ENCODE data around the gene SEZ6. TPM values are rescaled to one million over a fixed set of nuclear protein-coding genes. Genes with fewer than 3 reads are reported as not detected.

SEZ6 gene
- total and polyA plus RNA-seq, 2 of the 4 experiments (the other 2 are of a cell fraction): not detected

GRCh38 chr17:28920201-28920600, 85.6 kb downstream of the SEZ6 start:
- Histone ChIP-seq H2AK5ac (ENCODE audit: low read depth, low read length) (no peak overlapping the region), H3K27ac (ENCODE audit: insufficient read depth, low read length) (no peak overlapping the region), H3K9me3 (ENCODE audit: control insufficient read depth, insufficient read depth, low read length) (no peaks in the 10 kb centered on the region), H2BK5ac (ENCODE audit: low read depth, low read length, poor library complexity, severe bottlenecking) (no peak overlapping the region), H3K56ac (ENCODE audit: extremely low read depth, insufficient read depth, low read length) (no peak overlapping the region), H2BK15ac (ENCODE audit: low read depth, low read length) (no peak overlapping the region), H3K9ac (ENCODE audit: low read depth, low read length) (no peak overlapping the region), H3K23ac (ENCODE audit: low read depth, low read length) (no peak overlapping the region), H2AK9ac (replicated peaks; ENCODE audit: low read depth, low read length, poor library complexity) (no peak overlapping the region), H4K5ac (ENCODE audit: low read depth, low read length) (no peak overlapping the region), H4K8ac (ENCODE audit: low read depth in 2 of 2, low read length in 2 of 2) (no peak overlapping the region), H3K4me1 (ENCODE audit: control insufficient read depth, insufficient read depth, low read length) (peaks cover 3% of the 10 kb centered on the region), H4K20me1 (ENCODE audit: insufficient read depth, low read length) (peaks cover 34% of the 10 kb centered on the region), H2AFZ (replicated peaks; ENCODE audit: low read length, poor library complexity) (no peak overlapping the region), H2BK120ac (ENCODE audit: low read depth, low read length) (no peak overlapping the region), H3K4me2 (ENCODE audit: low read depth, low read length) (no peak overlapping the region), H2BK20ac (ENCODE audit: low read depth, low read length) (no peak overlapping the region), H3K9me1 (ENCODE audit: insufficient read depth, low read length) (peaks cover 10% of the 10 kb centered on the region), H4K91ac (ENCODE audit: insufficient read depth, low read depth, low read length) (no peak overlapping the region), H3K36me3 (ENCODE audit: control insufficient read depth, insufficient read depth, low read length) (peaks cover 49% of the 10 kb centered on the region), H3K18ac (ENCODE audit: low read depth, low read length) (no peak overlapping the region), H3K79me1 (ENCODE audit: low read depth in 1 of 2, low read length in 2 of 2) (peaks cover 53 to 64% of the 10 kb centered on the region in 2 experiments), H3K14ac (replicated peaks; ENCODE audit: low read depth, low read length) (no peak overlapping the region), H3K27me3 (ENCODE audit: control insufficient read depth, insufficient read depth, low read length) (no peaks in the 10 kb centered on the region), H3K4ac (ENCODE audit: low read depth, low read length) (no peak overlapping the region), H3K4me3 (ENCODE audit: insufficient read depth, low read depth, low read length) (no peak overlapping the region)
- ATAC-seq (ENCODE audit: low read depth): no peak
- POLR2A ChIA-PET (ENCODE audit: unreplicated experiment): no interaction called here
- in situ Hi-C loops (cut with MboI; ENCODE audit: low sequenced_read_pairs) (no loop called here), intact Hi-C loops (cut with micrococcal nuclease) (no loop called here), dilution Hi-C loops (cut with HindIII; ENCODE audit: low sequenced_read_pairs, unreplicated experiment) (no loop called here)
- BruUV-seq (replicated peaks): no TSS peak
- DNase-seq: no peak
- CTCF ChIA-PET: no interaction called here
- TF ChIP-seq CHD1 (IDR thresholded peaks at IDR 0.05; ENCODE audit: low read depth, low read length) (no peak), FOS (IDR thresholded peaks at IDR 0.05; ENCODE audit: low read depth, low read length) (no peak), BHLHE40 (IDR thresholded peaks at IDR 0.05; ENCODE audit: low read depth, low read length) (no peak), USF2 (IDR thresholded peaks at IDR 0.05; ENCODE audit: low read depth, low read length) (no peak), RCOR1 (IDR thresholded peaks at IDR 0.05; ENCODE audit: insufficient replicate concordance, low read length) (no peak), POLR2A (IDR thresholded peaks at IDR 0.05; ENCODE audit: low read depth, low read length) (no peak), NFE2L2 (IDR thresholded peaks at IDR 0.05; ENCODE audit: low read depth, low read length) (no peak), MXI1 (IDR thresholded peaks at IDR 0.05; ENCODE audit: borderline replicate concordance, low read depth, low read length) (no peak), RAD21 (IDR thresholded peaks at IDR 0.05; ENCODE audit: low read length) (no peak), MAFK (IDR thresholded peaks at IDR 0.05; ENCODE audit: low read depth, low read length) (no peak), CTCF (conservative IDR thresholded peaks at IDR 0.05; ENCODE audit: low read depth, low read length) (no peak), MAZ (IDR thresholded peaks at IDR 0.05; ENCODE audit: borderline replicate concordance, low read depth, low read length) (no peak), ELK1 (IDR thresholded peaks at IDR 0.05; ENCODE audit: borderline replicate concordance, low read depth, low read length) (no peak), CEBPB (IDR thresholded peaks at IDR 0.05; ENCODE audit: low read depth, low read length) (no peak), RFX5 (IDR thresholded peaks at IDR 0.05; ENCODE audit: low read depth, low read length) (no peak), SMC3 (IDR thresholded peaks at IDR 0.05; ENCODE audit: low read depth, low read length) (no peak)
